ENCODE measurements around the gene VGF.
"Not testable (repeated sequence)": the region's sequence is repeated elsewhere in the genome, so short reads cannot be mapped to it uniquely, and the experiment has no call there.

Gene VGF

GRCh38 chr7:101165075-101165957 is at the start of gene VGF:
Gene VGF (minus strand): TSS chr7:101165569. CDS start chr7:101164843, 726 bp downstream.
- DNase-seq = peak; percentile 81

GRCh38 chr7:101212014-101212413 is 46.6 kb upstream of the VGF start:
- DNase-seq = no peak

GRCh38 chr7:101211501-101211900 is 46.1 kb upstream of the VGF start:
- no peak for DNase-seq

- no peak for DNase-seq
These were observed 44.8 kb upstream of the VGF start for GRCh38 chr7:101210143-101210542.

- no peak for DNase-seq
These were observed 43.4 kb upstream of the VGF start for GRCh38 chr7:101208794-101209193.

GRCh38 chr7:101207459-101207858 is 42.1 kb upstream of the VGF start:
- DNase-seq = no peak

- DNase-seq = no peak
These were observed 41.3 kb upstream of the VGF start for GRCh38 chr7:101206665-101207042.

- DNase-seq = no peak
These were observed 40.7 kb upstream of the VGF start for GRCh38 chr7:101205901-101206664.

GRCh38 chr7:101203740-101204738 is 38.7 kb upstream of the VGF start:
- not testable (repeated sequence) for DNase-seq

- DNase-seq = no peak
These were observed 37.2 kb upstream of the VGF start for GRCh38 chr7:101202603-101202918.

GRCh38 chr7:101201695-101202602 is 36.6 kb upstream of the VGF start:
- no peak for DNase-seq

- DNase-seq = no peak
These were observed 35.7 kb upstream of the VGF start, which contains the start of gene MOGAT3 for GRCh38 chr7:101200862-101201599. Gene MOGAT3 (minus strand): TSS chr7:101201036. CDS start chr7:101200854, 182 bp downstream.

GRCh38 chr7:101200504-101200861 is 35.1 kb upstream of the VGF start:
- DNase-seq = no peak

- not testable (repeated sequence) for DNase-seq
These were observed 34.2 kb upstream of the VGF start for GRCh38 chr7:101199522-101199921.

- DNase-seq = no peak
These were observed 33.1 kb upstream of the VGF start for GRCh38 chr7:101198476-101198875.

- no peak for DNase-seq
These were observed 32.6 kb upstream of the VGF start for GRCh38 chr7:101197991-101198390.

- DNase-seq = no peak
These were observed 30.5 kb upstream of the VGF start for GRCh38 chr7:101195884-101196283.

GRCh38 chr7:101189109-101189508 is 23.7 kb upstream of the VGF start:
- no peak for DNase-seq

GRCh38 chr7:101186844-101187428 is 21.6 kb upstream of the VGF start:
- DNase-seq = no peak

GRCh38 chr7:101186194-101186593 is 20.8 kb upstream of the VGF start:
- no peak for DNase-seq
